Measurements from ENCODE around the gene RALGPS1.

RALGPS1 gene

DNA sequence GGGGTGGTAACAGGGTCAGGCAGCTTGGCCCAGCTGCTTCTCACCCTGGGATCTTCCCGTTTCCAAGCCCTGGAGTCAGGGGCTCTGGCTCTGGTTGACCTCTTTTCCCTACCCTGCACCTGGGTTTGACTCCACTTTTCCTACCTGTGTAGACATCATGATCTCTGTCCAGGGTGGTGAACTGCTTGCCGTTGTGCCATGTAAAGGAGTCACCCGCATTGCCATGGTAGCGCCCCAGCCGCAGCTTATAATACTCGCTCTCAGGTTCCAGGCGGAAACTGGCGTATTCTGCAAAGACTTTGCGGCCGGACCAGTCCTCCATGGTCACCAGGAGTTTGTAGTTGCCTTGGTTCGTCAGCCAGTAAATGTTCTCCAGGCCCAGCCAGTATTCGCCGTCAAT is 176.9 kb downstream of the RALGPS1 start:
- Histone ChIP-seq H3K27me3 (no peaks in the 10 kb centered on the region), H3K36me3 (no peaks in the 10 kb centered on the region), H3K27ac (no peak overlapping the region), H3K4me1 (ENCODE audit: control insufficient read depth in 1 of 2, insufficient read depth in 1 of 2, low read depth in 1 of 2, low read length in 1 of 2) (no peaks in the 10 kb centered on the region), H3K9me3 (no peaks in the 10 kb centered on the region), H3K4me3 (ENCODE audit: low read depth in 1 of 2, low read length in 1 of 2) (no peak overlapping the region)
- TF ChIP-seq, protein P1, sequence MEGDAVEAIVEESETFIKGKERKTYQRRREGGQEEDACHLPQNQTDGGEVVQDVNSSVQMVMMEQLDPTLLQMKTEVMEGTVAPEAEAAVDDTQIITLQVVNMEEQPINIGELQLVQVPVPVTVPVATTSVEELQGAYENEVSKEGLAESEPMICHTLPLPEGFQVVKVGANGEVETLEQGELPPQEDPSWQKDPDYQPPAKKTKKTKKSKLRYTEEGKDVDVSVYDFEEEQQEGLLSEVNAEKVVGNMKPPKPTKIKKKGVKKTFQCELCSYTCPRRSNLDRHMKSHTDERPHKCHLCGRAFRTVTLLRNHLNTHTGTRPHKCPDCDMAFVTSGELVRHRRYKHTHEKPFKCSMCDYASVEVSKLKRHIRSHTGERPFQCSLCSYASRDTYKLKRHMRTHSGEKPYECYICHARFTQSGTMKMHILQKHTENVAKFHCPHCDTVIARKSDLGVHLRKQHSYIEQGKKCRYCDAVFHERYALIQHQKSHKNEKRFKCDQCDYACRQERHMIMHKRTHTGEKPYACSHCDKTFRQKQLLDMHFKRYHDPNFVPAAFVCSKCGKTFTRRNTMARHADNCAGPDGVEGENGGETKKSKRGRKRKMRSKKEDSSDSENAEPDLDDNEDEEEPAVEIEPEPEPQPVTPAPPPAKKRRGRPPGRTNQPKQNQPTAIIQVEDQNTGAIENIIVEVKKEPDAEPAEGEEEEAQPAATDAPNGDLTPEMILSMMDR (IDR thresholded peaks at IDR 0.05) = no peak

DNA sequence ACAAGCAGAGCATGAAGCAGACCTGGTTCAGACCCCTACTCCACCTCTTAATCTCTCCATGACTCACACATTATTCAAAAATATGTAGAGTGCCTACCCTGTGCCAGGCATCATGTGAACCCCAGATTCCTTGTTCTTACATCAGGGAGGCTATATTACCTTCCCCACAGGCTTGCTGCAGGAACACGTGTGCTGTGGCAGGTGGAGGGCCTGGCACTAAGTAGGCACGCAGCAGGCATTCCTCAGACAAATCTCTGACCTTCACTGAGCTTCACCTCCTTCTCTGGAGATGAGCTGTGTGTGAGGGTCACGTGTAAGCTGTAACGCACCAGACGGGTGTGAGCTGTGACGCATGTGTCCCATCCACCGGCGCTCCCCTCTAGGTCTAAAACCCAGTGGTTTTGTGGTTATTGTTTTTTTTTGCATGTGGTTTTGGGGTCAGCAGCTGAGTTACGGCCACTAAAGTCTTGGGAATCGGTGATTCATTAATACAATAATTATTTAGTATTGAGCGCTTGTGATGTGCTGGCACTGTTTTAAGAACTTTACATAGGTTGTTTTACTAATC is 177.5 kb downstream of the RALGPS1 start:
- H3K4me1 ChIP-seq (ENCODE audit: control insufficient read depth in 1 of 2, insufficient read depth in 1 of 2, low read depth in 1 of 2, low read length in 1 of 2) = no peaks in the 10 kb centered on the region
- H3K4me3 ChIP-seq (ENCODE audit: low read depth in 1 of 2, low read length in 1 of 2) = no peak overlapping the region
- no peaks in the 10 kb centered on the region for H3K9me3 ChIP-seq
- H3K36me3 ChIP-seq = no peaks in the 10 kb centered on the region
- no peak overlapping the region for H3K27ac ChIP-seq
- TF ChIP-seq, protein P1 (IDR thresholded peaks at IDR 0.05) = no peak
- H3K27me3 ChIP-seq = no peaks in the 10 kb centered on the region

DNA sequence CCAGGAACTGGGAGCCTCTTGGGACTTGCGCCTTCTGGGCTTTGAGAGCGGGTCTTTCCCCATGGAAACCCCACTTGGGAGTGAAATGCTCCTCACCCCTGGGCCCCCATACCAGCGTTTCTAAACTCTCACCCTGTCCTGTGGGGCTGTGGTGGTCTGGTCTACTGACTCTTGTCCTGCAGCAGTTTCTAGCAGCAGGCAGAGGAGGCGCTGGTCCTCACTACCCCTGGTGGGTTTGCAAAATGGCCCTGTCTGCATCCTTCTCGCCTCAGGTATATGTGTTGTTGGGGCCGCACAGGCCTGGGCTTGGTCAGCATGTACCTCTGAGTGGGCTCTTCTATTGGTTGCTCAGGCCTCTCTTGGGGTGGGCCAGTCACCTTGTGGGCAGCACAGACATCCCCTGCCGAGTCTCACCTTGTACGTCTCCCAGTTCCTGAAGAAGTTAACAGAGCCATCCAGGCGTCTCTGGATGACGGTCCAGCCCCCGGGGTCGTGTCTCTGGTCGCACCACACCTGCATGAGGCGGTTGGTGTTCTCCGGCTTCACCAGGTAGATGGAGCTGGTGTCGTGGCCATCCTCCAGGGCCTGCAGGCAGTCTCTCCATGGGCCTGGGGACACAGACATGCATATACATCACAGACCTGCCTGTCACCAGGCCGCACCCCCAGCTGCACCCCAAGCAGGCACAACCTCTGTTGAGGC is 178.9 kb downstream of the RALGPS1 start:
- H3K36me3 ChIP-seq = no peaks in the 10 kb centered on the region
- no peaks in the 10 kb centered on the region for H3K4me1 ChIP-seq (ENCODE audit: control insufficient read depth in 1 of 2, insufficient read depth in 1 of 2, low read depth in 1 of 2, low read length in 1 of 2)
- no peaks in the 10 kb centered on the region for H3K9me3 ChIP-seq
- no peaks in the 10 kb centered on the region for H3K27me3 ChIP-seq
- TF ChIP-seq, protein P1 (IDR thresholded peaks at IDR 0.05) = no peak
- no peak overlapping the region for H3K27ac ChIP-seq
- no peak overlapping the region for H3K4me3 ChIP-seq (ENCODE audit: low read depth in 1 of 2, low read length in 1 of 2)

DNA sequence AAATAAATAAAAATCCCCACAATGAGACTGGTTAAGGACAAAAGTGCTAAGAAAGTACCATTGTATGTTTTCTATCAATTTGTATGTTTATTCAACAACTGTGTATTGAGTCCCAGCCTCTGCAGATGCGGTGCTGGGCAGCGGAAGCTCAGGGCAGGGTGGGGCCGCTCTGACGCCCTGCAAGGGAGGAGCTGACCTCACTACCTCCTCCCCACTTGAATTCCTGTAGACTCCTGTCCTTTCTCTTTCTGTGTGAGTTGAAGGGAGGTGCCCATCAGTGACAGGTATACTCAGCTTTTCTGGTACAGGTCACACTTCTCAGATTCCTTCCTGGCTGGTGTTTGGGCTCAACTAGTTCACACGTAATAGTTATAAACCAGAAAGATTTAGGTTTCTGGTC is 180.8 kb downstream of the RALGPS1 start:
- H3K36me3 ChIP-seq = no peaks in the 10 kb centered on the region
- H3K27me3 ChIP-seq = no peaks in the 10 kb centered on the region
- TF ChIP-seq, protein P1 (IDR thresholded peaks at IDR 0.05) = no peak
- no peak overlapping the region for H3K4me3 ChIP-seq (ENCODE audit: low read depth in 1 of 2, low read length in 1 of 2)
- H3K9me3 ChIP-seq = no peaks in the 10 kb centered on the region
- H3K4me1 ChIP-seq (ENCODE audit: control insufficient read depth in 1 of 2, insufficient read depth in 1 of 2, low read depth in 1 of 2, low read length in 1 of 2) = no peaks in the 10 kb centered on the region
- no peak overlapping the region for H3K27ac ChIP-seq

DNA sequence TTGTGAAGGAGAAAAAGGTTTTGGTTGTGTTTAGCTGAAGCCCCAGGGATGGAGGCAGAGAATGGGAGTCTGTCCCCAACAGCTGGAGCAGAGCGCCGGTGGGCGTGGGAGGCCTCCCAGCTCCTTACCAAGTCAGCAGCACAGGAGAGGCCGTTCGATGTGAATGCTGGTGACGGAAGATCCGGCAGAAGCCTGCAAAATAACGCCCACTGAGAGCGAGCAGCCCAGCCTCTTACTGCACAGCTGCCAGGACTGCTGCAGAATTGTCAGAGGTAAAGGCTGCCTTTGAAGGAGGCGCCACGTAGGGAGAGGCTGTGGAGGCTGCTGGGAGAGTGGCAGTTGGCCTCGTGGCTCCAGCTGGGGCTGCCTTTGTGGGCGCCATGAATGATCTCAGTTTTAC is 181.6 kb downstream of the RALGPS1 start:
- TF ChIP-seq, protein P1 (IDR thresholded peaks at IDR 0.05) = no peak
- Histone ChIP-seq H3K36me3 (no peaks in the 10 kb centered on the region), H3K4me3 (ENCODE audit: low read depth in 1 of 2, low read length in 1 of 2) (no peak overlapping the region), H3K27me3 (no peaks in the 10 kb centered on the region), H3K4me1 (ENCODE audit: control insufficient read depth in 1 of 2, insufficient read depth in 1 of 2, low read depth in 1 of 2, low read length in 1 of 2) (no peaks in the 10 kb centered on the region), H3K27ac (no peak overlapping the region), H3K9me3 (no peaks in the 10 kb centered on the region)
